GM18508 (cell line): ENCODE results near the gene EFNA1.

ENCODE experiments used
- ATAC-seq: cut with Tn5 transposase; IDR thresholded peaks from one replicate; pipeline ENCODE4 v1.9.1; 2021; ENCODE audit warnings: moderate number of reproducible peaks; ENCODE audit not compliant: insufficient read depth, unreplicated experiment

Gene EFNA1

GRCh38 chr1:155123801-155124200, 3.9 kb upstream of the EFNA1 start:
- no peak for ATAC-seq

GRCh38 chr1:155124503-155125463, 2.9 kb upstream of the EFNA1 start:
- ATAC-seq = no peak

GRCh38 chr1:155125511-155125945, 2.1 kb upstream of the EFNA1 start:
- no peak for ATAC-seq

- ATAC-seq = no peak
Observed at GRCh38 chr1:155125946-155126555, 1.6 kb upstream of the EFNA1 start.

GRCh38 chr1:155126556-155127104, 1.0 kb upstream of the EFNA1 start:
- ATAC-seq = no peak

GRCh38 chr1:155127967-155128754, 485 bp downstream of the EFNA1 start:
- ATAC-seq = no peak

GRCh38 chr1:155128755-155129473, 1.2 kb downstream of the EFNA1 start:
- ATAC-seq = no peak

- no peak for ATAC-seq
Observed at GRCh38 chr1:155130272-155131006, 2.8 kb downstream of the EFNA1 start.

- ATAC-seq = no peak
Observed at GRCh38 chr1:155131285-155131684, 3.6 kb downstream of the EFNA1 start.

- ATAC-seq = no peak
Observed at GRCh38 chr1:155131856-155132255, 4.2 kb downstream of the EFNA1 start.

- ATAC-seq = no peak
Observed at GRCh38 chr1:155133799-155134281, 6.2 kb downstream of the EFNA1 start.

- no peak for ATAC-seq
Observed at GRCh38 chr1:155134322-155134721, 6.6 kb downstream of the EFNA1 start.

- ATAC-seq = no peak
Observed at GRCh38 chr1:155134880-155135414, 7.3 kb downstream of the EFNA1 start.

GRCh38 chr1:155135415-155136028, 7.8 kb downstream of the EFNA1 start, which contains the start of gene SLC50A1:
SLC50A1 (plus strand) TSS chr1:155135852; CDS start chr1:155135912, 60 bp downstream.
- ATAC-seq = no peak

- no peak for ATAC-seq
Observed at GRCh38 chr1:155136748-155137147, 9.1 kb downstream of the EFNA1 start.

- no peak for ATAC-seq
Observed at GRCh38 chr1:155137154-155137949, 9.7 kb downstream of the EFNA1 start.

- ATAC-seq = no peak
Observed at GRCh38 chr1:155139895-155140629, 12.4 kb downstream of the EFNA1 start, which contains the start of gene DPM3. DPM3 (minus strand) TSS chr1:155140531; CDS start chr1:155140240, 291 bp downstream.
